Upper lobe of left lung (tissue), 4 donors: ENCODE results near the gene ATM.

Experiments used
- CTCF ChIP-seq, 6 experiments: fragments of 450-650 bp in 4 of 6; fragments of 200-600 bp in 2 of 6; sonication (generic) in 2 of 6; IDR thresholded peaks; one replicate each; pipeline ENCODE4 v1.5.1; 2016 to 2019; ENCODE audit warnings: antibody characterized with exemption in 6 of 6
- POLR2A ChIP-seq, 4 donors: fragments of 450-650 bp; IDR thresholded peaks; one replicate each; pipeline ENCODE4 v1.5.1; 2016 to 2017; ENCODE audit warnings: antibody characterized with exemption in 4 of 4, mild to moderate bottlenecking in 2 of 4

- TF ChIP-seq CTCF (IDR thresholded peaks at IDR 0.05) = no peak
- TF ChIP-seq POLR2A (IDR thresholded peaks at IDR 0.05) = no peak
Measured at GRCh38 chr11:108278546-108278945, 55.7 kb downstream of the ATM start.
